Esophagus squamous epithelium (tissue), 5 donors: ENCODE results near the gene PLEKHG3. TPM values are rescaled to one million over a fixed set of nuclear protein-coding genes. Genes with fewer than 3 reads are reported as not detected.

Experiments used
- DNase-seq: peaks from one replicate; lab custom pipeline; 2025; lab: John Stamatoyannopoulos, UW
- H3K27ac ChIP-seq, 4 donors: fragments of 200-600 bp; sonication (generic); one replicate each; pipeline ENCODE4 v1.5.1; 2016 to 2019; ENCODE audit warnings: mild to moderate bottlenecking in 1 of 4
- H3K27me3 ChIP-seq, 4 donors: fragments of 200-600 bp; sonication (generic); 1 replicate in 3 of 4; 2 replicates in 1 of 4; pipeline versions ENCODE4 v1.5.1 to v1.6.0; 2017 to 2021; ENCODE audit warnings: antibody characterized with exemption in 1 of 4
- H3K36me3 ChIP-seq, 3 donors: fragments of 200-600 bp; sonication (generic); one replicate each; pipeline ENCODE4 v1.5.1; 2016 to 2019
- H3K4me1 ChIP-seq, 3 donors: fragments of 200-600 bp; sonication (generic); one replicate each; pipeline ENCODE4 v1.5.1; 2017 to 2019
- H3K4me3 ChIP-seq, 4 donors: fragments of 200-600 bp; sonication (generic); 1 replicate in 3 of 4; 2 replicates in 1 of 4; pipeline ENCODE4 v1.5.1; 2016 to 2019; ENCODE audit warnings: mild to moderate bottlenecking in 2 of 4, moderate library complexity in 1 of 4
- H3K9me3 ChIP-seq, 3 donors: fragments of 200-600 bp; sonication (generic); one replicate each; pipeline ENCODE4 v1.5.1; 2016 to 2019
- POLR2A ChIP-seq, 4 donors: fragments of 450-650 bp; IDR thresholded peaks; one replicate each; pipeline ENCODE4 v1.6.1; 2017; ENCODE audit warnings: antibody characterized with exemption in 4 of 4, mild to moderate bottlenecking in 4 of 4, moderate library complexity in 3 of 4
- WGBS, 2 donors: methylation state at CpG; one replicate each; pipeline ENCODE4 v1.1.5; 2018; 5-methylcytosine and 5-hydroxymethylcytosine counted together
- intact Hi-C: fragments of 100-400 bp; cut with DNase I; formaldehyde crosslinking; loops from one replicate; pipeline ENCODE4 v1.15.0; 2022
- total RNA-seq, 4 donors: library from RNA; depleted of rRNA; stranded (reverse); fragments of >200 nt; gene quantifications; one replicate each; pipeline ENCODE4 v1.1.0, GENCODE V29; 2016
- TF ChIP-seq, protein P1 (sequence below), 6 experiments: fragments of 450-650 bp in 4 of 6; fragments of 200-600 bp in 2 of 6; sonication (generic) in 2 of 6; IDR thresholded peaks; one replicate each; pipeline ENCODE4 v1.5.1; 2016 to 2019; ENCODE audit warnings: antibody characterized with exemption in 6 of 6, mild to moderate bottlenecking in 4 of 6, moderate library complexity in 4 of 6
- donor health status: DM: yes; HTN: yes; CAD: no.

PLEKHG3 gene
- total RNA-seq, 4 donors from 2014 or later = 44.6 to 87.8 (median 60.8) TPM

- H3K36me3 ChIP-seq = no peaks in the 10 kb centered on the region
- peaks cover 0 to 30% (median 9%) of the 10 kb centered on the region in 3 donors for H3K4me1 ChIP-seq
- H3K9me3 ChIP-seq = no peaks in the 10 kb centered on the region
- WGBS, 2 donors = 54 to 78% methylated on average over 4 of the region's 4 CpGs
- no peak for DNase-seq
- intact Hi-C loops = no loop called here
- no peak for TF ChIP-seq POLR2A (IDR thresholded peaks at IDR 0.05)
- TF ChIP-seq, protein P1, sequence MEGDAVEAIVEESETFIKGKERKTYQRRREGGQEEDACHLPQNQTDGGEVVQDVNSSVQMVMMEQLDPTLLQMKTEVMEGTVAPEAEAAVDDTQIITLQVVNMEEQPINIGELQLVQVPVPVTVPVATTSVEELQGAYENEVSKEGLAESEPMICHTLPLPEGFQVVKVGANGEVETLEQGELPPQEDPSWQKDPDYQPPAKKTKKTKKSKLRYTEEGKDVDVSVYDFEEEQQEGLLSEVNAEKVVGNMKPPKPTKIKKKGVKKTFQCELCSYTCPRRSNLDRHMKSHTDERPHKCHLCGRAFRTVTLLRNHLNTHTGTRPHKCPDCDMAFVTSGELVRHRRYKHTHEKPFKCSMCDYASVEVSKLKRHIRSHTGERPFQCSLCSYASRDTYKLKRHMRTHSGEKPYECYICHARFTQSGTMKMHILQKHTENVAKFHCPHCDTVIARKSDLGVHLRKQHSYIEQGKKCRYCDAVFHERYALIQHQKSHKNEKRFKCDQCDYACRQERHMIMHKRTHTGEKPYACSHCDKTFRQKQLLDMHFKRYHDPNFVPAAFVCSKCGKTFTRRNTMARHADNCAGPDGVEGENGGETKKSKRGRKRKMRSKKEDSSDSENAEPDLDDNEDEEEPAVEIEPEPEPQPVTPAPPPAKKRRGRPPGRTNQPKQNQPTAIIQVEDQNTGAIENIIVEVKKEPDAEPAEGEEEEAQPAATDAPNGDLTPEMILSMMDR (IDR thresholded peaks at IDR 0.05) = no peak
- no peaks in the 10 kb centered on the region for H3K27me3 ChIP-seq
- H3K27ac ChIP-seq = peak overlapping the region in 2 of 4 donors; percentile 59 to 67
- no peak overlapping the region for H3K4me3 ChIP-seq
Observed at GRCh38 chr14:64696355-64696857, 7.8 kb upstream of the PLEKHG3 start.

- H3K27ac ChIP-seq = no peak overlapping the region
- H3K36me3 ChIP-seq = no peaks in the 10 kb centered on the region
- TF ChIP-seq, protein P1 (IDR thresholded peaks at IDR 0.05) = no peak
- no peak for TF ChIP-seq POLR2A (IDR thresholded peaks at IDR 0.05)
- peaks cover 7 to 41% (median 10%) of the 10 kb centered on the region in 3 donors for H3K4me1 ChIP-seq
- no peak for DNase-seq
- 65 to 68% methylated on average over 7 of the region's 7 CpGs for WGBS, 2 donors
- no peak overlapping the region for H3K4me3 ChIP-seq
- intact Hi-C loops = no loop called here
- no peaks in the 10 kb centered on the region for H3K27me3 ChIP-seq
- H3K9me3 ChIP-seq = no peaks in the 10 kb centered on the region
Observed at GRCh38 chr14:64698903-64699302, 5.3 kb upstream of the PLEKHG3 start.

- Histone ChIP-seq H3K27me3 (peaks cover 0 to 9% (median 0%) of the 10 kb centered on the region in 4 donors), H3K36me3 (no peaks in the 10 kb centered on the region), H3K4me1 (peaks cover 9 to 49% (median 10%) of the 10 kb centered on the region in 3 donors), H3K9me3 (no peaks in the 10 kb centered on the region), H3K27ac (no peak overlapping the region), H3K4me3 (no peak overlapping the region)
- DNase-seq = no peak
- 73 to 80% methylated on average over 2 of the region's 2 CpGs for WGBS, 2 donors
- intact Hi-C loops = no loop called here
- TF ChIP-seq POLR2A (IDR thresholded peaks at IDR 0.05) = no peak
- TF ChIP-seq, protein P1 (IDR thresholded peaks at IDR 0.05) = no peak
Observed at GRCh38 chr14:64700290-64700689, 3.9 kb upstream of the PLEKHG3 start.

- intact Hi-C loops = no loop called here
- peaks cover 12 to 55% (median 13%) of the 10 kb centered on the region in 3 donors for H3K4me1 ChIP-seq
- H3K27me3 ChIP-seq = peaks cover 0 to 9% (median 0%) of the 10 kb centered on the region in 4 donors
Observed at GRCh38 chr14:64700894-64701293, 3.3 kb upstream of the PLEKHG3 start.

DNA sequence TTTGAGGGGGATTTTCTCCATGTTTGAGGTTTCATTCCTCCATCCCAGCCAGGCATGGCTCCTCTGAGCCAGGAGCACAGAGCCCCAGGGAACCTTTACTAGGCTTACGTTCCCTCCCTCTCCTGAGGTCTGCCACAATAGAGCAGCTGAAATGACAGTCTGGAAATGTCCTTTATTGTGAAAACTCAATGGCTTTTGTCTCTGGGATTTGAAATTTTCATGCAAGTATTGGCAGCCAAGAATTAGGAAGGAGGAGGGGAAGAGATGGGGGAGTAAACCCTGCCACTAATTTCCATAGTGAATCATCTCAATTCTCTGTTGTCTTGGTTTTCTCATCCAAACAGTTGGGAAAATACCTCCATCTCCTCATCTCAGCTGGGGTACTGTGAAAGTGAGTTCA lies 2.6 kb upstream of the PLEKHG3 start:
- DNase-seq = no peak
- Histone ChIP-seq H3K36me3 (no peaks in the 10 kb centered on the region), H3K4me3 (no peak overlapping the region), H3K27me3 (peaks cover 0 to 9% (median 0%) of the 10 kb centered on the region in 4 donors), H3K27ac (peak overlapping the region in 1 of 4 donors; percentile 97), H3K9me3 (no peaks in the 10 kb centered on the region), H3K4me1 (peaks cover 20 to 62% (median 21%) of the 10 kb centered on the region in 3 donors)
- WGBS, 2 donors = 29 to 44% methylated on average over 1 of the region's 1 CpG
- intact Hi-C loops = no loop called here
- TF ChIP-seq POLR2A (IDR thresholded peaks at IDR 0.05) = no peak
- TF ChIP-seq, protein P1 (IDR thresholded peaks at IDR 0.05) = no peak

More at GRCh38 chr14:64700894-64701293, 3.3 kb upstream of the PLEKHG3 start:
- no peak overlapping the region for H3K4me3 ChIP-seq
- H3K36me3 ChIP-seq = no peaks in the 10 kb centered on the region
- no peak for DNase-seq
- H3K9me3 ChIP-seq = no peaks in the 10 kb centered on the region
- TF ChIP-seq POLR2A (IDR thresholded peaks at IDR 0.05) = no peak
- TF ChIP-seq, protein P1 (IDR thresholded peaks at IDR 0.05) = no peak
- WGBS, 2 donors = 81 to 84% methylated on average over 4 of the region's 4 CpGs
- H3K27ac ChIP-seq = no peak overlapping the region
